CD4-positive, alpha-beta T cell (primary cell): Measurements from ENCODE around the gene LSM3. TPM values are rescaled to one million over a fixed set of nuclear protein-coding genes. Genes with fewer than 3 reads are reported as not detected.

ENCODE experiments used
- ATAC-seq: fragments of 200-7000 bp; cut with Tn5 transposase; one replicate; pipeline ENCODE4 v1.10.0; 2022; ENCODE audit warnings: mild to moderate bottlenecking; ENCODE audit not compliant: poor library complexity
- CTCF ChIA-PET: fragments of 350-600 bp; sonication (Branson Sonifier 250); formaldehyde crosslinking; loops from one replicate; lab custom pipeline; 2021; ENCODE audit warnings: antibody characterized with exemption, inconsistent platforms; lab: Charles Lee
- POLR2A ChIA-PET: fragments of 350-600 bp; sonication (Branson Sonifier 250); formaldehyde crosslinking; loops from one replicate; lab custom pipeline; 2021; ENCODE audit warnings: antibody characterized with exemption, inconsistent platforms; lab: Charles Lee
- DNase-seq, 14 experiments: peaks; one replicate each; pipeline ENCODE4 v3.0.0-alpha.2; 2013 to 2020; ENCODE audit warnings: mixed read lengths in 2 of 14
- H3K27ac ChIP-seq, 2 donors: one replicate each; pipeline versions ENCODE4 v1.5.1 to v1.7.0; 2013; ENCODE audit warnings: low read length in 2 of 2, low read depth in 1 of 2, mild to moderate bottlenecking in 1 of 2
- H3K27me3 ChIP-seq, 2 experiments: 1 replicate in 1 of 2; 2 replicates in 1 of 2; pipeline versions ENCODE4 v1.6.1 to v1.7.0; 2013; ENCODE audit warnings: low read length in 2 of 2, control low read depth in 1 of 2, mild to moderate bottlenecking in 1 of 2, moderate library complexity in 1 of 2; ENCODE audit not compliant: insufficient read depth in 2 of 2, control insufficient read depth in 1 of 2
- H3K36me3 ChIP-seq: one replicate; pipeline ENCODE4 v1.6.1; 2013; ENCODE audit warnings: low read length, control low read depth; ENCODE audit not compliant: insufficient read depth
- H3K4me1 ChIP-seq: one replicate; pipeline ENCODE4 v1.6.1; 2013; ENCODE audit warnings: low read length, control low read depth; ENCODE audit not compliant: insufficient read depth
- H3K4me3 ChIP-seq: one replicate; pipeline ENCODE4 v1.5.1; 2013; ENCODE audit warnings: mild to moderate bottlenecking, low read length, moderate library complexity
- H3K9me3 ChIP-seq, 2 experiments: 1 replicate in 1 of 2; 2 replicates in 1 of 2; pipeline versions ENCODE4 v1.6.1 to v1.7.0; 2013; ENCODE audit warnings: low read length in 2 of 2, mild to moderate bottlenecking in 2 of 2, control low read depth in 1 of 2, moderate library complexity in 1 of 2; ENCODE audit not compliant: control insufficient read depth in 1 of 2, insufficient read depth in 1 of 2
- H3K27ac Mint-ChIP-seq: one replicate; pipeline ENCODE4 v1.8.0; 2020; ENCODE audit warnings: mixed read lengths
- H3K27me3 Mint-ChIP-seq: one replicate; pipeline ENCODE4 v1.8.0; 2021; ENCODE audit warnings: mixed read lengths
- H3K36me3 Mint-ChIP-seq: one replicate; pipeline ENCODE4 v1.8.0; 2021; ENCODE audit warnings: low read depth, mixed read lengths
- H3K4me1 Mint-ChIP-seq: one replicate; pipeline ENCODE4 v1.8.0; 2021; ENCODE audit warnings: low read depth, mixed read lengths
- H3K4me3 Mint-ChIP-seq: one replicate; pipeline ENCODE4 v1.8.0; 2020; ENCODE audit warnings: mild to moderate bottlenecking, mixed read lengths
- H3K9me3 Mint-ChIP-seq: one replicate; pipeline ENCODE4 v1.8.0; 2020; ENCODE audit warnings: mixed read lengths
- intact Hi-C, 2 experiments: fragments of 100-400 bp; cut with DNase I in 1 of 2; cut with micrococcal nuclease in 1 of 2; formaldehyde crosslinking; loops; one replicate each; pipeline versions ENCODE4 v1.15.1 to v1.9.0; 2023 to 2025; cut with DNase I, micrococcal nuclease
- total RNA-seq, 174 experiments: library from RNA in 2 of 174; stranded (reverse) in 2 of 174; gene quantifications; one replicate each; pipeline ENCODE4 v1.2.3 and lab custom pipeline; 2021 to 2026
- TF ChIP-seq, protein P1 (sequence below): fragments of 200-600 bp; IDR thresholded peaks from one replicate; pipeline ENCODE4 v1.8.0; 2022; ENCODE audit warnings: antibody characterized with exemption, mild to moderate bottlenecking

Gene LSM3
- total RNA-seq, 2 experiments from 2014 or later, result 6.5 to 6.9 TPM

DNA sequence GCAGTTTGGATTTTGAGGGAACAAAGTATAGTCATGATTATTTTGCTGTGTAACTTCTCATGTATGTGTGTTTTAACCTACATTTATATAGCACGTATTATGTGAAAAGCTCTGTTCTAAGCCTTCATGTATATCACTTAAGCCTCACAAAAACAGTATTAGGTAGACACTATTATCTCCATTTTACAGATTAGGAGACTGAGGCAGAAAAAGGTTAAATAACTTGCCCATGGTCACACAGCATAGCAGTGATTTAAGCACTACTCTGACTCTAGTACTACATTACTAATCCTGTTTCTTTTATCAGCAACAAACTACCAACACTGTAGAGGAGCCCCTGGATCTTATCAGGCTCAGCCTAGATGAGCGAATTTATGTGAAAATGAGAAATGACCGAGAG, 2.6 kb downstream of the LSM3 start:
- DNase-seq (no peak), ATAC-seq (no peak)
- no peaks in the 10 kb centered on the region for H3K9me3 ChIP-seq
- H3K4me3 Mint-ChIP-seq, result no peak overlapping the region
- no peaks in the 10 kb centered on the region for H3K9me3 Mint-ChIP-seq
- H3K4me1 ChIP-seq, result peaks cover 27% of the 10 kb centered on the region
- ChIA-PET CTCF (no interaction called here), POLR2A (no interaction called here)
- no peaks in the 10 kb centered on the region for H3K27me3 Mint-ChIP-seq
- peaks cover 55% of the 10 kb centered on the region for H3K4me1 Mint-ChIP-seq
- intact Hi-C loops, result no loop called here
- no peak overlapping the region for H3K4me3 ChIP-seq
- peaks cover 60% of the 10 kb centered on the region for H3K36me3 Mint-ChIP-seq
- peaks cover 42% of the 10 kb centered on the region for H3K36me3 ChIP-seq
- TF ChIP-seq, protein P1, sequence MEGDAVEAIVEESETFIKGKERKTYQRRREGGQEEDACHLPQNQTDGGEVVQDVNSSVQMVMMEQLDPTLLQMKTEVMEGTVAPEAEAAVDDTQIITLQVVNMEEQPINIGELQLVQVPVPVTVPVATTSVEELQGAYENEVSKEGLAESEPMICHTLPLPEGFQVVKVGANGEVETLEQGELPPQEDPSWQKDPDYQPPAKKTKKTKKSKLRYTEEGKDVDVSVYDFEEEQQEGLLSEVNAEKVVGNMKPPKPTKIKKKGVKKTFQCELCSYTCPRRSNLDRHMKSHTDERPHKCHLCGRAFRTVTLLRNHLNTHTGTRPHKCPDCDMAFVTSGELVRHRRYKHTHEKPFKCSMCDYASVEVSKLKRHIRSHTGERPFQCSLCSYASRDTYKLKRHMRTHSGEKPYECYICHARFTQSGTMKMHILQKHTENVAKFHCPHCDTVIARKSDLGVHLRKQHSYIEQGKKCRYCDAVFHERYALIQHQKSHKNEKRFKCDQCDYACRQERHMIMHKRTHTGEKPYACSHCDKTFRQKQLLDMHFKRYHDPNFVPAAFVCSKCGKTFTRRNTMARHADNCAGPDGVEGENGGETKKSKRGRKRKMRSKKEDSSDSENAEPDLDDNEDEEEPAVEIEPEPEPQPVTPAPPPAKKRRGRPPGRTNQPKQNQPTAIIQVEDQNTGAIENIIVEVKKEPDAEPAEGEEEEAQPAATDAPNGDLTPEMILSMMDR, result no peak
- no peaks in the 10 kb centered on the region for H3K27me3 ChIP-seq
- no peak overlapping the region for H3K27ac Mint-ChIP-seq
- no peak overlapping the region for H3K27ac ChIP-seq

DNA sequence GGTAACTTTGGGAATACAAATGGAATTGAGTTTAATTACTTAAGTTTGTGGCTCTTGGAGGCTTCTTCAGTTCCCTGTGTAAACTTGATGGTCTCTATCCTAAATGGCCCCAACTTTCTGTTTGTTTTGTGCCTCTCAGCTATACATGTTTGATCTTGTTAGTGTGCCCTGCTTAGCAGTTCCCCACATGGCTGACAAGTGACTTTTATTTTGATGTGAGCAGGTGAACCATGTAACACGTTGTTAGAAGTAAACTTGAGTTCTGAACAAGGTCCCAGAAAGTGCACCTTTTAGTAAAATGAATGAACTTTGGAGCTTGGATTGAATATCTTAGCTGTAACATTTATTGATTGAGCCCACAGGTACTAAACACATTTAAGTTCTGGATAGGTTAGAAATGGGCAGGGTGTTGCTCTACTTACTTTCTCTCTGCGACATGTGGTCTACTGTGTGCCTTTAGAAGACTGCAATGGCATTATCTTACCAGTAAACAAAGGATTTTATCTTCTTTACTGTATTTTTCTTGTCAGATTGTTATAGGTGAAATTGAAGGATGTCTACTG, 4.5 kb downstream of the LSM3 start:
- TF ChIP-seq, protein P1, result no peak
- Histone ChIP-seq H3K27ac (no peak overlapping the region), H3K4me3 (no peak overlapping the region), H3K4me1 (peaks cover 11% of the 10 kb centered on the region), H3K27me3 (no peaks in the 10 kb centered on the region), H3K36me3 (peaks cover 57% of the 10 kb centered on the region), H3K9me3 (no peaks in the 10 kb centered on the region)
- Mint-ChIP-seq H3K9me3 (no peaks in the 10 kb centered on the region), H3K27ac (no peak overlapping the region), H3K4me3 (no peak overlapping the region), H3K36me3 (peaks cover 70% of the 10 kb centered on the region), H3K27me3 (no peaks in the 10 kb centered on the region), H3K4me1 (peaks cover 52% of the 10 kb centered on the region)
- no peak for ATAC-seq
- no peak for DNase-seq
- POLR2A ChIA-PET, result no interaction called here
- intact Hi-C loops, result no loop called here
- CTCF ChIA-PET, result no interaction called here

DNA sequence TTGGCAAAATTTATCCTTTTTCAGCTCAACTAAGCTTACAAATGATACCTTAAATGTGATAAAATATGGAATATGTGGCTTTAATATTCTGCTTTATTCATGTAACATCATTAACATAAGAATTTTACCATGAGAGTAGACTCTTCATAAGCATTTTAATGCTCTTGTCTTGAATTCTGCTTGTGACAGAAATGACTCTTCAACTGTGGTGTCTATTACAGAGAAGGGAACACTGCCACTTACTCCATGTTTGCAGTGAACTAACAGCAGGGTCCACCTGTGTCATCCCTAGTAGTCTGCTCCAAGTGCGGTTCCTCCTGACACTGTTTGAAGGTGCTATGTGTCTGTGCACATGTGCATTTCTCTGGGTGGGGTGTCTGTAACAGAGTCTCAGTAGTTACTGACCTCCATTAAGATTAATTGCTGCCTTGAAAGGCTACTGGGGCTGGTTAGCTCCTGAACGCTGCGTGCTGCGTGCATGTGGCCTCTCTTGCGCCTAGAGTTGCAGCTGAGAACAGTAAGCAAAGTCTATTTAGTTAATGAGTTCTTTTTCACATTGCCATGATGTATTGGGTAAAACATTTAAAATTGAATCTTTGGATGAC, 8.3 kb downstream of the LSM3 start:
- Mint-ChIP-seq H3K27ac (no peak overlapping the region), H3K4me3 (no peak overlapping the region), H3K4me1 (peaks cover 64% of the 10 kb centered on the region), H3K36me3 (peaks cover 90% of the 10 kb centered on the region), H3K27me3 (no peaks in the 10 kb centered on the region), H3K9me3 (no peaks in the 10 kb centered on the region)
- H3K4me3 ChIP-seq, result no peak overlapping the region
- intact Hi-C loops, result no loop called here
- ATAC-seq (no peak), DNase-seq (no peak)
- H3K4me1 ChIP-seq, result no peaks in the 10 kb centered on the region
- H3K27me3 ChIP-seq, result no peaks in the 10 kb centered on the region
- H3K9me3 ChIP-seq, result no peaks in the 10 kb centered on the region
- H3K36me3 ChIP-seq, result peaks cover 55% of the 10 kb centered on the region
- POLR2A ChIA-PET, result no interaction called here
- H3K27ac ChIP-seq, result no peak overlapping the region
- CTCF ChIA-PET, result interaction anchor here (1.0 kb wide), 1 partner anchor 17 kb away, joined by 4 read pairs; no protein-coding TSS in a partner anchor
- TF ChIP-seq, protein P1, result no peak
